CD4-positive, alpha-beta T cell treated with Interleukin-1 beta for 1 hour (primary cell): ENCODE data around the gene NOD1.
"Not testable (repeated sequence)": the region's sequence is repeated elsewhere in the genome, so short reads cannot be mapped to it uniquely, and the experiment has no call there.

ENCODE experiments used
- DNase-seq, 2 donors: peaks; one replicate each; pipeline ENCODE4 v3.0.0-alpha.2; 2020 to 2022

Gene NOD1, protein sequence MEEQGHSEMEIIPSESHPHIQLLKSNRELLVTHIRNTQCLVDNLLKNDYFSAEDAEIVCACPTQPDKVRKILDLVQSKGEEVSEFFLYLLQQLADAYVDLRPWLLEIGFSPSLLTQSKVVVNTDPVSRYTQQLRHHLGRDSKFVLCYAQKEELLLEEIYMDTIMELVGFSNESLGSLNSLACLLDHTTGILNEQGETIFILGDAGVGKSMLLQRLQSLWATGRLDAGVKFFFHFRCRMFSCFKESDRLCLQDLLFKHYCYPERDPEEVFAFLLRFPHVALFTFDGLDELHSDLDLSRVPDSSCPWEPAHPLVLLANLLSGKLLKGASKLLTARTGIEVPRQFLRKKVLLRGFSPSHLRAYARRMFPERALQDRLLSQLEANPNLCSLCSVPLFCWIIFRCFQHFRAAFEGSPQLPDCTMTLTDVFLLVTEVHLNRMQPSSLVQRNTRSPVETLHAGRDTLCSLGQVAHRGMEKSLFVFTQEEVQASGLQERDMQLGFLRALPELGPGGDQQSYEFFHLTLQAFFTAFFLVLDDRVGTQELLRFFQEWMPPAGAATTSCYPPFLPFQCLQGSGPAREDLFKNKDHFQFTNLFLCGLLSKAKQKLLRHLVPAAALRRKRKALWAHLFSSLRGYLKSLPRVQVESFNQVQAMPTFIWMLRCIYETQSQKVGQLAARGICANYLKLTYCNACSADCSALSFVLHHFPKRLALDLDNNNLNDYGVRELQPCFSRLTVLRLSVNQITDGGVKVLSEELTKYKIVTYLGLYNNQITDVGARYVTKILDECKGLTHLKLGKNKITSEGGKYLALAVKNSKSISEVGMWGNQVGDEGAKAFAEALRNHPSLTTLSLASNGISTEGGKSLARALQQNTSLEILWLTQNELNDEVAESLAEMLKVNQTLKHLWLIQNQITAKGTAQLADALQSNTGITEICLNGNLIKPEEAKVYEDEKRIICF

GRCh38 chr7:30478349-30479201, at the start of gene NOD1:
Gene NOD1, minus strand, starts transcription at chr7:30478784. Its CDS starts 21,863 bp downstream, at chr7:30456921.
- DNase-seq: peak; percentile 59 to 61

GRCh38 chr7:30527297-30527696, 48.7 kb upstream of the NOD1 start:
- not testable (repeated sequence) for DNase-seq

DNA sequence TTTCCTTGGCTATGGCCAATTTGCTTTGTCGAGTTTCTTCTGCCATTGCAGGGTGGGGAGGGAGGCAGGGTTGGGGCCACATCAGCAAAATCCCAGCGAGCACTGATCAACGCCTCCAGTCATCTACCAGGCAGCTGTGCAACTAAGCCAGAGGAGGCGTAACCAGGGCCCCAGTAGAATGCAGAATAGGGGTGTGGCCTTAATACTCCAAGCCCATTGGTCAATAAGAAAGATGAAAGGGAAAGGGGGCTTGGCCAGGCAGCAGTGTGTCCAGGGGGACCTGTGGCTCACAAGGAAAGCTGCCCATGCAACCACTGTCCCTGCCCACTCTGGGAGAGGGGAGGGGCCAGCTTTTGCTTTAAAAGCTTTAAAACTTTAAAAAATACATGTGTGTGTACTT, 47.6 kb upstream of the NOD1 start:
- no peak for DNase-seq

- DNase-seq: no peak
Measured at GRCh38 chr7:30525429-30525828, 46.8 kb upstream of the NOD1 start.

- DNase-seq: no peak
Measured at GRCh38 chr7:30524545-30524944, 46.0 kb upstream of the NOD1 start.

DNA sequence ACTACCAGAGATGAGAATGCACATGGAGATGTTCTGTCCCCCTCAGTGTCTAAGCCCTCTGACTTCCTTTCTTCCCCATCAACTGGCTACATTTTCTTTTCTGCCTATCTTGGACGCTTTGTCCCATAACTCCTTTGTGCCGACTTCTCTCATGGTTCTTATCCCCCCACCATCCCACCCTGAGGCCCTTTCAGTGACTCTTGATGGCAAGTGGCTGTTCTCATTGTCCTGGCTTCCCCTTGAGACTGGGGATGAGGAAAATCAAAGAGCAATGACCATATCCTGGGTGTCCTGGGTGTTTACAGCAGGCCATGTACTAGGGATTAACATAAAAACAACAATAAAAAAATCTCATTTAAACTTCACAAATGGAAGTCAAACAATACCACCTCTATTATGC, 44.9 kb upstream of the NOD1 start:
- no peak for DNase-seq

DNA sequence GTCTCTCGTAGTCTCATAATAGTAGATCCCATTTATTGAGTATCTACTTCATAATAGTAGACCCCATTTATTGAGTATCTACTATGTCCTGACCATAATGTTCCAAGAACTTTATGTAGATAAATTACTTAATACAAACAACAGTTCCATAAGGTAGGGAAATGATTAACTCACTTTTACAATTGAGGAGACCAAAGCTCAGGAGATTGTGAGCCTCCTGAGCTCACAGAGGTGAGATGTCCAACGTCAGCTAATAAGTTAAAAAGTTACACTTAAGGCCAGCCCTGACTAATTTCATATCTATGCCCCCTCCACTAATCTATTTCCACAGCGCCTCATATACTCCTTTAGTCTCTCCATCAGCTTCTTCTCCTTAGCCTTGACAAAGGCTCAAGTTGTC, 43.6 kb upstream of the NOD1 start:
- DNase-seq: no peak

DNA sequence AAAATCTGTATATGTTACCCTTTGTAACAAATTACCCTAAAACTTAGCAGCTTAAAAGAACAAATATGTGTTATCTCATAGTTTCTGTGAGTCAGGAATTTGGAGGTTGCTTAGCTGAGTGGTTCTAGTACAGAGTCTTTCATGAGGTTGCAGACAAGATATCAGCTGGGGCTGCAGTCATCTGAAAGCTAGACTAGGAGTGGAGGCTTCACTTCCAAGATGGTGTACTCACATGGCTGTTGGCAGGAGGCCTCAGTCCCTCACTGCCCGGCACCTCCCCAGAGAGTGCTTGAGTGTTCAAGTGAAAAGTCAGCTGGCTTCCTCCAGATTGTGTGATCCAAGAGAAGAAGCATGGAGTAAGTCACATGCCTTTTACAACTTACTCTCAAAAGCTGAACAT, 42.9 kb upstream of the NOD1 start:
- no peak for DNase-seq

DNA sequence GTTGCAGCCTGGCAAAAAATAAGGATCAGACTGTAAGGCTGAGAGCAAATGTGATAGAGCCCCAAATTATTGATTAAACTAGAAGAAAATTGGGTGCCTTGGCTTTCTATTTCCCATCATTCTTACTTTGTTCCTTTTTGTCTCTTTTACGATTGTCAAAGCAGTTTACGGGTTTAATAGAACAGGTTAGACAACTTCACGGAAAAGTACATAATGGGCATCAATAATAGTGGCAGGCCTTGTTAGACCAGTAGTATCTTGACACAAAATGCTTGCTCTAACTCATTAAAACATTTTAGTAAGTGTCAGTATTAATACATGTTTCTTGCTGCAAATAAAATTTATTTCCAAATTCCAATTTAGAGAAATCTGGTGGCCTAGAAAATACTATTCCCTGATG, 40.5 kb upstream of the NOD1 start:
- no peak for DNase-seq

GRCh38 chr7:30515761-30516160, 37.2 kb upstream of the NOD1 start:
- DNase-seq: no peak

DNA sequence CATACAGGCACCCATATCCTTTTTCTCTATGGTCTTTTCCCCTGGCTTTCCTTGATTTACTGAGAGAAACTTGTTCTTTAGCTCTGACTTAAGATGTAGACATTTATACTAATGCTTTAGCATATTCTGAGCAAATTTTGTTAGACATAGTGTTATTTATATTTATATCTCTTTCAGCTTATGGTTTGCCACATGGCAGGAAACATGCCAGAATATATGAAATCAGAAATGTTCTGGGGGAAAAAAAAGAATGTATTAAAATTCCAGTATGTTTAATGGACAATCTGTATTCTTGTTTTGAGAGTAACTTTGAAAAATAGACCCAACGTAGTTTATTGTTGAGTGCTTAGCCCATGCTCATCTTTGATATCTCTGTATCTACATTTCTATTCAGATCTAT, 36.2 kb upstream of the NOD1 start:
- DNase-seq: no peak

DNA sequence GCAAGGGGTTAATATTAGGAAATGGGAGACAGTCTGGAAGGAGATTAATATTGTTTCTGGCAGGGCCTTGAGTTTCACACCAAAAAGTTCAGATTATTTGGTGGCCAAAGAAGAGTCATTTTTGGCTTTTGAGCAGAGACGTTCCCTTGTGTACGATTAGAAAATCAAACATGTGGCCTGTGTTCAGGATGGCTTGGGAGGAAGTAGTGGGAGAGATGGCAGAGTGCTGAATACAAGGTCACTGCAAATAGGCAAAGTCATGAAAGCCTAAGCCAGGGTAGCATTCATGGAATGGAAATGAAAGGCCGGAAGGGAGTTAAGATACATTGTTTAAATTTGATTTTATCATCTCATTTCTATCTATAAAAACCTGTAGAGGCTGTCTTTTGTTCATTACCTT, 35.6 kb upstream of the NOD1 start:
- DNase-seq: no peak

GRCh38 chr7:30513762-30514161, 35.2 kb upstream of the NOD1 start:
- no peak for DNase-seq

- no peak for DNase-seq
Measured at GRCh38 chr7:30511973-30512662, 33.5 kb upstream of the NOD1 start.

DNA sequence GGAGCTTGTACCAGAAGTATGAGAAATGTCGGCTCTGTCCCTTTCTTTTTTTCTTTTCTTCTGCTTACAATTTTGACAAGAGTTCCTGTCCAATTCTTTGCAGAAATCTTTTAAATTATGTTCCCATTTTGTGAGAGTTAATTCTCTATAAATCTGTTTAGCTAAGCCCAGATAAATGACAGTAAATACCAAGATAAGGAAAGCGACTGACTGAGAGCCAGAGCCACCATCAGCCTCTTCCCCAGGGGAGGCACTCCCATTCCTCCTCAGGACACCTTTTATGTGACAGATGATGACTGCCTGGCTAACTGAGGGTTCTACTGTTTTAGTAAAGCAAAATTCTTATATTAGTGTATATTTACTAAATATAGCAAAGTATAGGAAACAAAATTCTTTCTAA, 32.9 kb upstream of the NOD1 start:
- no peak for DNase-seq

GRCh38 chr7:30510124-30511075, 31.8 kb upstream of the NOD1 start:
- DNase-seq: peak; percentile 8 to 44

DNA sequence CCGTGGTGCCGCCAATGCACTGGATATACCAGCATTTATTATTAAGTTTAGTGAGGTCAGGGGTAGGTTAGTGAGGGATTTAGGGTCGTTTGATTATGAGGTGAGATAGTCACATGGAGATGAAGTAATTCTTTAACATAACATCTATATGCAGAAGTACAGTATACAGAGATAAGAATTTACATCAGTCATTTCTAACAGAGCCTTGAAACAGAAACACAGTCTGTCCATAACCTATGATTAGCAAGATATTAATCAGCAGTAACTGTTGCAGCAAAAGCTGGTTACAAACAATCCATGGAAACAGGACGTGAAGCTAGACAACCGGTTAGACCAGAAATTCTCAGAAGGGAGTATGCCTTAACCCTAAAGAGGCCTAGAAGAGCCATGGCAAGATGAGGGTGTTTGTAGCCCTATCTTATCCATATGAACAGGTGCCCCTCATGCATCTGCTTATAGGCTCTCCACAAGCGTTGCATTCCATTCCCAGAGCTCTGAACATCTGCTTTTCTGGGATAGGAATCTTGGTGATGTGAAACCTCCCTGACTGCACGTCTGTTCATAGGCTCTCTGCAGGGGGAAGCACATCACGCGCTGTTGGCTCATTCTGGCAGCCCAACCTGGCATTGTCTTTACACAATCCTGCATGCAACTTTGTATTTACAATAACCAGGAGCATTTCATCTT, 30.7 kb upstream of the NOD1 start:
- not testable (repeated sequence) for DNase-seq

GRCh38 chr7:30507346-30507900, 28.8 kb upstream of the NOD1 start:
- DNase-seq: not testable (repeated sequence)

- DNase-seq: no peak
Measured at GRCh38 chr7:30505174-30505697, 26.7 kb upstream of the NOD1 start.
